ENCODE results near the gene STXBP1. TPM values are rescaled to one million over a fixed set of nuclear protein-coding genes. Genes with fewer than 3 reads are reported as not detected.

The STXBP1 gene
- total RNA-seq, 2 experiments from 2014 or later: 1.9 to 3.4 TPM

DNA sequence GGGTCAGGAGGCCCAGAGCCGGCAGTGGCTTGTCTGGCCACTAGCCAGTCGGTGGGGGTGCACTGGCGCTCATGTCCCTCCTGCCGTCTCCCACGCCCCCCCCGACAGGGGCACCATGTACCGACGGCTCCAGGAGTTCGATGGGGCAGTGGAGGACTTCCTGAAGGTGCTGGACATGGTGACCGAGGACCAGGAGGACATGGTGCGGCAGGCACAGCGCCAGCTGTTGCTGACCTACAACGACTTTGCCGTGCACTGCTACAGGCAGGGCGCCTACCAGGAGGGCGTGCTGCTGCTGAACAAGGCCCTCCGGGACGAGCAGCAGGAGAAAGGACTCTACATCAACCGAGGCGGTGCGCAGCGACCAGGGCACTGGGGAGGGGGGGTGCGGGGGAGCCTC, 111.9 kb downstream of the STXBP1 start:
- H3K36me3 Mint-ChIP-seq (ENCODE audit: low read depth): no peaks in the 10 kb centered on the region
- Histone ChIP-seq H3K36me3 (ENCODE audit: insufficient read depth, low read length) (no peaks in the 10 kb centered on the region), H3K4me1 (ENCODE audit: insufficient read depth, low read length) (peaks cover 36% of the 10 kb centered on the region), H3K27ac (ENCODE audit: low read depth in 1 of 2, low read length in 2 of 2) (no peak overlapping the region), H3K9me3 (ENCODE audit: control insufficient read depth in 1 of 2, insufficient read depth in 1 of 2, low read length in 2 of 2) (no peaks in the 10 kb centered on the region), H3K27me3 (ENCODE audit: control insufficient read depth in 1 of 2, insufficient read depth in 2 of 2, low read length in 2 of 2) (no peaks in the 10 kb centered on the region), H3K4me3 (ENCODE audit: low read length) (no peak overlapping the region)
- H3K27ac Mint-ChIP-seq: no peak overlapping the region
- CTCF ChIA-PET: interaction anchor here (2.7 kb wide), 1 partner anchor 11 kb away, joined by 7 read pairs; the partner anchor contains the start of gene TOR2A
- H3K9me3 Mint-ChIP-seq: no peaks in the 10 kb centered on the region
- no peak overlapping the region for H3K4me3 Mint-ChIP-seq
- DNase-seq (no peak), ATAC-seq (ENCODE audit: poor library complexity) (no peak)
- POLR2A ChIA-PET: interaction anchor here (0.6 to 1.1 kb wide), 2 partner anchors 8 to 724 kb away, joined by 4 read pairs; partner anchors contain the start of genes PTRH1 and TTC16
- intact Hi-C loops (cut with DNase I, micrococcal nuclease): no loop called here
- TF ChIP-seq, protein P1, sequence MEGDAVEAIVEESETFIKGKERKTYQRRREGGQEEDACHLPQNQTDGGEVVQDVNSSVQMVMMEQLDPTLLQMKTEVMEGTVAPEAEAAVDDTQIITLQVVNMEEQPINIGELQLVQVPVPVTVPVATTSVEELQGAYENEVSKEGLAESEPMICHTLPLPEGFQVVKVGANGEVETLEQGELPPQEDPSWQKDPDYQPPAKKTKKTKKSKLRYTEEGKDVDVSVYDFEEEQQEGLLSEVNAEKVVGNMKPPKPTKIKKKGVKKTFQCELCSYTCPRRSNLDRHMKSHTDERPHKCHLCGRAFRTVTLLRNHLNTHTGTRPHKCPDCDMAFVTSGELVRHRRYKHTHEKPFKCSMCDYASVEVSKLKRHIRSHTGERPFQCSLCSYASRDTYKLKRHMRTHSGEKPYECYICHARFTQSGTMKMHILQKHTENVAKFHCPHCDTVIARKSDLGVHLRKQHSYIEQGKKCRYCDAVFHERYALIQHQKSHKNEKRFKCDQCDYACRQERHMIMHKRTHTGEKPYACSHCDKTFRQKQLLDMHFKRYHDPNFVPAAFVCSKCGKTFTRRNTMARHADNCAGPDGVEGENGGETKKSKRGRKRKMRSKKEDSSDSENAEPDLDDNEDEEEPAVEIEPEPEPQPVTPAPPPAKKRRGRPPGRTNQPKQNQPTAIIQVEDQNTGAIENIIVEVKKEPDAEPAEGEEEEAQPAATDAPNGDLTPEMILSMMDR (IDR thresholded peaks at IDR 0.05): no peak
- H3K4me1 Mint-ChIP-seq (ENCODE audit: low read depth): peaks cover 10% of the 10 kb centered on the region
- no peaks in the 10 kb centered on the region for H3K27me3 Mint-ChIP-seq

DNA sequence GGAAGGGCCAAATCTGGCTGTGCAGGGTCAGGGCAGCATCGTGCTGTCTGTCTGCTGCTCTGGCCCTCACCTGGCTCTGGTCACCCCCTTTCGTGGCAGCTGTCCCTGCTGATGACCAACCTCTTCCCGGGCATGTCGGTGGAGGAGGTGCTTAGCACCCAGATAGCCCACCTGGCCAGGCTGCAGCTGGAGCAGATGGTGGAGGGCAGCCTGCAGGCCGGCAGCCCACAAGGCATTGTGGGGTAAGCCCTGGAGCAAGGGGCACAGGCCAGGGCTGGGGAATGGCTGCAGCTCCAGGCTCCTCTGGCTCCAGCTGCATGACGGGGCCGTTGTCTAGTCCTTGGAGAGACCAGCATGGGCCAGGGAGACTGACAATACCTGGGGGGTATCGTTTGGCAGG, 114.8 kb downstream of the STXBP1 start:
- H3K27me3 ChIP-seq (ENCODE audit: control insufficient read depth in 1 of 2, insufficient read depth in 2 of 2, low read length in 2 of 2): no peaks in the 10 kb centered on the region
- ATAC-seq (ENCODE audit: poor library complexity): no peak
- no peaks in the 10 kb centered on the region for H3K9me3 Mint-ChIP-seq
- H3K36me3 Mint-ChIP-seq (ENCODE audit: low read depth): peaks cover 4% of the 10 kb centered on the region
- H3K4me3 ChIP-seq (ENCODE audit: low read length): no peak overlapping the region
- peaks cover 10% of the 10 kb centered on the region for H3K4me1 ChIP-seq (ENCODE audit: insufficient read depth, low read length)
- H3K27me3 Mint-ChIP-seq: no peaks in the 10 kb centered on the region
- H3K4me3 Mint-ChIP-seq: no peak overlapping the region
- intact Hi-C loops (cut with DNase I, micrococcal nuclease): no loop called here
- H3K27ac ChIP-seq (ENCODE audit: low read depth in 1 of 2, low read length in 2 of 2): no peak overlapping the region
- no peaks in the 10 kb centered on the region for H3K4me1 Mint-ChIP-seq (ENCODE audit: low read depth)
- CTCF ChIA-PET: no interaction called here
- H3K36me3 ChIP-seq (ENCODE audit: insufficient read depth, low read length): peaks cover 9% of the 10 kb centered on the region
- TF ChIP-seq, protein P1 (IDR thresholded peaks at IDR 0.05): no peak
- POLR2A ChIA-PET: no interaction called here
- no peak for DNase-seq
- no peaks in the 10 kb centered on the region for H3K9me3 ChIP-seq (ENCODE audit: control insufficient read depth in 1 of 2, insufficient read depth in 1 of 2, low read length in 2 of 2)
- H3K27ac Mint-ChIP-seq: no peak overlapping the region

DNA sequence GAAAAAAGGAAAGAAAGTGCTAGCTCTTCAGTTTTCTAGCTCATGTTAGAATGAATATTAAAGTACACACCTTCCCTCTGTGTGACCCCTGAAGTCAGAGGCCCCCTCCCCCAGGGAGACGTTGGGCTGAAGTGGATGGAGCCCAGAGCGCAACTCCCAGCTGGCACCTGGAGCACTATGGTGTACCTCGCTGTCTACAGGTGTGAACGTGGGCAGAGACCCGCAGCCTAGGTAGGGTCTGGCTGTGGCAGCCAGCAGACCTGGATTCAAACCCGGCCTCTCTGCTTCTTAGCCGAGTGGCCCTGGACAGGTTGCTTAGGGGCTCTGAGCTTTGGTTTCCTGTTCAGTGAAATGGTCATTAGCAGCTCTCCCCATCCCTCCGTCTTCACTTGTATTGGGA, 116.7 kb downstream of the STXBP1 start:
- Mint-ChIP-seq H3K27me3 (no peaks in the 10 kb centered on the region), H3K4me3 (no peak overlapping the region), H3K36me3 (ENCODE audit: low read depth) (peaks cover 5% of the 10 kb centered on the region), H3K9me3 (no peaks in the 10 kb centered on the region), H3K4me1 (ENCODE audit: low read depth) (no peaks in the 10 kb centered on the region), H3K27ac (no peak overlapping the region)
- CTCF ChIA-PET: interaction anchor here (0.6 kb wide), 1 partner anchor 28 kb away, joined by 3 read pairs; no protein-coding TSS in a partner anchor
- DNase-seq (no peak), ATAC-seq (ENCODE audit: poor library complexity) (no peak)
- Histone ChIP-seq H3K9me3 (ENCODE audit: control insufficient read depth in 1 of 2, insufficient read depth in 1 of 2, low read length in 2 of 2) (no peaks in the 10 kb centered on the region), H3K36me3 (ENCODE audit: insufficient read depth, low read length) (peaks cover 22% of the 10 kb centered on the region), H3K27me3 (ENCODE audit: control insufficient read depth in 1 of 2, insufficient read depth in 2 of 2, low read length in 2 of 2) (no peaks in the 10 kb centered on the region), H3K27ac (ENCODE audit: low read depth in 1 of 2, low read length in 2 of 2) (no peak overlapping the region), H3K4me1 (ENCODE audit: insufficient read depth, low read length) (peaks cover 4% of the 10 kb centered on the region), H3K4me3 (ENCODE audit: low read length) (no peak overlapping the region)
- TF ChIP-seq, protein P1 (IDR thresholded peaks at IDR 0.05): no peak
- POLR2A ChIA-PET: interaction anchor here (1.3 kb wide), 1 partner anchor 57 kb away, joined by 3 read pairs; no protein-coding TSS in a partner anchor
- intact Hi-C loops (cut with DNase I, micrococcal nuclease): loop anchor here in 1 of 2 experiments (1.0 kb wide), 1 partner anchor 137 kb away; no protein-coding TSS in a partner anchor

Data from CD4-positive, alpha-beta T cell (primary cell).